ENCODE data around the gene DLX3.

DLX3 gene

DNA sequence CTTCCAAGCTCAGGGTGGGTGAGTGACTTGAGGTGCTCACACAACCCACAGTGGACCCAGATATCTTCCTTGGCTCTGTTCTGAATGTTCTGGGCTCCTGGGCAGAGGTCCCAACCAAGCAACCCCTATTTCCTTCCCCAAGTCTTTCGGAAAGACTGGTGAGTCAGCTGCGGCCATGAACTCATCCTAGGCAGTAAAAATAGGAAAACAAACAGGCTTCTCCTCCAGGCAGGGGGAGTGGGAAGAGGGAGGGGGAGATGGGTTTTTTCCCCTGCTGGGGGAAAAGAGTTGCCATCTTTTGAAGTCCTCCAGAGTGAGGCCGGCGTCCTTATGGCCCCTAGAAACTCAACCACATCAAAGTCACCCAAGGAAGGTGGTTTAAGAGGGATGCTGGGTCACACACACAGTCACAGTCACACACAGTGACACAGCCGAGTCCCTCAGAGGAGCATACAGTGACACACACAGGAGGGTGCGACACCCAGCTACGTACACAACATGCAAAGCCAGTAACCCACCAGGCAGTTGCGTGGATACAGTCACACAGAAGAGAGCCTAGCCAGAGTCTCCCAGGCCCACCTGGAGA, 42.0 kb downstream of the DLX3 start:
- H3K4me3 ChIP-seq (ENCODE audit: insufficient read depth, low read length, poor library complexity, severe bottlenecking), result no peak overlapping the region
- H3K79me2 ChIP-seq (ENCODE audit: insufficient read depth, low read length), result no peaks in the 10 kb centered on the region
- no peak overlapping the region for H3K4me2 ChIP-seq (ENCODE audit: low read depth, low read length, poor library complexity, severe bottlenecking)
- H3K27me3 ChIP-seq (ENCODE audit: low read length), result no peaks in the 10 kb centered on the region
- no peaks in the 10 kb centered on the region for H3K36me3 ChIP-seq (ENCODE audit: low read length)
- H3K9ac ChIP-seq (ENCODE audit: low read length), result no peak overlapping the region
- H3K27ac ChIP-seq (ENCODE audit: low read depth, low read length), result no peak overlapping the region
- no peaks in the 10 kb centered on the region for H3K9me2 ChIP-seq (replicated peaks; ENCODE audit: insufficient read depth, low read length)
- no peaks in the 10 kb centered on the region for H3K9me3 ChIP-seq (ENCODE audit: insufficient read depth, low read length)
- no peaks in the 10 kb centered on the region for H3F3A ChIP-seq (ENCODE audit: insufficient read depth)
- TF ChIP-seq, protein P1, sequence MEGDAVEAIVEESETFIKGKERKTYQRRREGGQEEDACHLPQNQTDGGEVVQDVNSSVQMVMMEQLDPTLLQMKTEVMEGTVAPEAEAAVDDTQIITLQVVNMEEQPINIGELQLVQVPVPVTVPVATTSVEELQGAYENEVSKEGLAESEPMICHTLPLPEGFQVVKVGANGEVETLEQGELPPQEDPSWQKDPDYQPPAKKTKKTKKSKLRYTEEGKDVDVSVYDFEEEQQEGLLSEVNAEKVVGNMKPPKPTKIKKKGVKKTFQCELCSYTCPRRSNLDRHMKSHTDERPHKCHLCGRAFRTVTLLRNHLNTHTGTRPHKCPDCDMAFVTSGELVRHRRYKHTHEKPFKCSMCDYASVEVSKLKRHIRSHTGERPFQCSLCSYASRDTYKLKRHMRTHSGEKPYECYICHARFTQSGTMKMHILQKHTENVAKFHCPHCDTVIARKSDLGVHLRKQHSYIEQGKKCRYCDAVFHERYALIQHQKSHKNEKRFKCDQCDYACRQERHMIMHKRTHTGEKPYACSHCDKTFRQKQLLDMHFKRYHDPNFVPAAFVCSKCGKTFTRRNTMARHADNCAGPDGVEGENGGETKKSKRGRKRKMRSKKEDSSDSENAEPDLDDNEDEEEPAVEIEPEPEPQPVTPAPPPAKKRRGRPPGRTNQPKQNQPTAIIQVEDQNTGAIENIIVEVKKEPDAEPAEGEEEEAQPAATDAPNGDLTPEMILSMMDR (IDR thresholded peaks at IDR 0.05; ENCODE audit: insufficient read depth, low read length, poor library complexity, severe bottlenecking), result no peak
- no peak for TF ChIP-seq EZH2phosphoT487 (conservative IDR thresholded peaks at IDR 0.05; ENCODE audit: low read length)
- no peaks in the 10 kb centered on the region for H4K20me1 ChIP-seq (ENCODE audit: low read depth, low read length)
- no peak overlapping the region for H2AFZ ChIP-seq (ENCODE audit: low read depth, low read length, severe bottlenecking)

DNA sequence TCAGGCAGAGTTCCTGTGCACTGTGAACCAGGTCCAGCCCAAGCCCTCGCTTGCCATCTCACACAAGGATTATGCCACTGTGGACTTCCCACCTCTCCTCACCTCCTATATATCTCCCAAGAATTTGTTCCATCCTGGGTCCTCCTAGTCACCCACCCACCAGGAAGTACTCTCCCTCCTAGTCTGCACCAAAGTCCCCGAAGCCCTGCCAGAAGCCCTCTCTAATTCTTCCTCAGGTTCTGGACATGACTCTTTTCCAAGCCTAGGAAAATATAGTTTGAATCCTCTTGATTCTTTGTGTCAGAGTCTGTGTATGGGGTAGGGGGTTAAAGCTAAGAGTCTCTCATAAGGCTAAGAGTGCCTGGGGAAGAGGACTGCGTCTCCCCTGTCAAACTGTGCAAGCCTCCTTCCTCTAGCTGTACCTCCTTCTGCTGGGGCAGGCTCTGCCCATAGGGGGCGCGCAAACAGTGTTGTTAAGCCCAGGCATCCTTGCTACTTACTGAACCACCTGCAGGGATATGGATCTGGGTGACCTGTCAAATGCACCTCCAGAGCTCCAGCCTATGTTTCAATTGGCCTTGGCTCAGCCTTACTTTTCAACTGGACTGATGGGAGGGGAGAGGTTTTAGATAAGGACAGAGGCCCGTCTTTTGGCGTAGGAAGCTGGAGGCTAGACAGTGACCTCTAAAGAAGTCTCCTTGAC, 42.7 kb downstream of the DLX3 start:
- Histone ChIP-seq H3K36me3 (ENCODE audit: low read length) (no peaks in the 10 kb centered on the region), H3F3A (ENCODE audit: insufficient read depth) (no peaks in the 10 kb centered on the region), H3K4me2 (ENCODE audit: low read depth, low read length, poor library complexity, severe bottlenecking) (no peak overlapping the region), H3K9me3 (ENCODE audit: insufficient read depth, low read length) (no peaks in the 10 kb centered on the region), H3K27ac (ENCODE audit: low read depth, low read length) (no peak overlapping the region), H3K4me3 (ENCODE audit: insufficient read depth, low read length, poor library complexity, severe bottlenecking) (no peak overlapping the region), H4K20me1 (ENCODE audit: low read depth, low read length) (no peaks in the 10 kb centered on the region), H3K79me2 (ENCODE audit: insufficient read depth, low read length) (no peaks in the 10 kb centered on the region), H2AFZ (ENCODE audit: low read depth, low read length, severe bottlenecking) (no peak overlapping the region), H3K27me3 (ENCODE audit: low read length) (no peaks in the 10 kb centered on the region), H3K9me2 (replicated peaks; ENCODE audit: insufficient read depth, low read length) (no peaks in the 10 kb centered on the region), H3K9ac (ENCODE audit: low read length) (no peak overlapping the region)
- TF ChIP-seq EZH2phosphoT487 (conservative IDR thresholded peaks at IDR 0.05; ENCODE audit: low read length), result no peak
- TF ChIP-seq, protein P1 (IDR thresholded peaks at IDR 0.05; ENCODE audit: insufficient read depth, low read length, poor library complexity, severe bottlenecking), result peak; percentile 87

DNA sequence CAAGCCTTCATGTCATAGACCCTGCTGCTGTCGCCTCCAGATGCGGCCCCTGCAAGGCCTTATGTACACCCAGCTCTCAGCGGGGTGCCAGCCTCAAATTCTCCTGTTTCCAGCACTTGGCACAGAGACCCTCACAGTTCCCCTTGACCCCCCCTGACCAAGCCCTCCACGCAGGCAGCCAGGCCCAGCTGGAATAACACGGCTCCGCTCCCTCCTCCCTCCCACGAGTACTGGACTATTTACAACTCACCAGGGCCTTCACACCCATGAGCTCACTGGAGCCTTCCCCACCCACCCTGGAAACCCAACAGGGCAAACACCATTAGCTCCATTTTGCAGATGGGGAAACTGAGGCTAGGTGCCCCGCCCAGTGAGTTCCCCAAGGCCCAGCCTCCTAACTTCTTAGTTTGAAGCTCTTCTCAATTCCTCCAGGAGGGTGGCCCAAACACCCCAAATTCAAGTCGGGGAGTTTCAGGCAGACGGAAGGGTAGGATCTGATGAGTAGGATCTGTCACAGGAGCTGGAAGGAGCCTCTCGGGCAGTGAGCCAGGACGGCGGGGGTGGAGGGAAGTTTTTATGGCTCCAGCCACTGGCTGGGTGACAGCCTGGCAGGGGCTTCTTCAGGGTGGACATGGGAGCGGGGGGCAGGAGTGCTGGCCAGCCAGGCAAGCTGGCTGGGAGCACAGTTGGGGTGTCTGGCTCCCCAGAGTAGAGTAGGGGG, 43.5 kb downstream of the DLX3 start:
- H3K9me2 ChIP-seq (replicated peaks; ENCODE audit: insufficient read depth, low read length), result no peaks in the 10 kb centered on the region
- H3F3A ChIP-seq (ENCODE audit: insufficient read depth), result no peaks in the 10 kb centered on the region
- no peak overlapping the region for H3K9ac ChIP-seq (ENCODE audit: low read length)
- no peaks in the 10 kb centered on the region for H3K36me3 ChIP-seq (ENCODE audit: low read length)
- no peaks in the 10 kb centered on the region for H4K20me1 ChIP-seq (ENCODE audit: low read depth, low read length)
- no peaks in the 10 kb centered on the region for H3K79me2 ChIP-seq (ENCODE audit: insufficient read depth, low read length)
- TF ChIP-seq, protein P1 (IDR thresholded peaks at IDR 0.05; ENCODE audit: insufficient read depth, low read length, poor library complexity, severe bottlenecking), result no peak
- TF ChIP-seq EZH2phosphoT487 (conservative IDR thresholded peaks at IDR 0.05; ENCODE audit: low read length), result no peak
- no peak overlapping the region for H2AFZ ChIP-seq (ENCODE audit: low read depth, low read length, severe bottlenecking)
- H3K27ac ChIP-seq (ENCODE audit: low read depth, low read length), result no peak overlapping the region
- no peak overlapping the region for H3K4me3 ChIP-seq (ENCODE audit: insufficient read depth, low read length, poor library complexity, severe bottlenecking)
- H3K4me2 ChIP-seq (ENCODE audit: low read depth, low read length, poor library complexity, severe bottlenecking), result no peak overlapping the region
- H3K27me3 ChIP-seq (ENCODE audit: low read length), result no peaks in the 10 kb centered on the region
- H3K9me3 ChIP-seq (ENCODE audit: insufficient read depth, low read length), result no peaks in the 10 kb centered on the region

Data from SU-DHL-6 (cell line).